ENCODE measurements around the gene GALM.

DNA sequence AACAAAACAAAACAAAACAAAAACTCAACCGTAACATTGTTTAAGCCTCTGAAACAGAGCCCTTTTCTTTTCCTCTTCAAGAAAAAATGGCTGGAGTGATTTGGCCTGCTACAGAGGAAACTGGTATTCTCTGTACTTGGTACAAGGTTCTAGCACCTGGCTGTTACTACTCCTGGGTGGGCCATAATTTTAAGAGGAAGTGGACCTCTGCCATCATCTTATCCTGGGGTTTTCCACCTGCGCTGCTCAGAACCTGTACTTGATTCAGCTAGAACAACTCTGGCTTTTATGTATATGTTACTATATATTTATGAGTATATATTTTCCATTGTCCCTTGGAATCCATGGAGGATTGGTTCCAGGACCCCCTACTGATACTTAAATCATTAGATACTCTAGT is 62.8 kb downstream of the GALM start:
- TF ChIP-seq KDM1A (IDR thresholded peaks at IDR 0.05; ENCODE audit: borderline replicate concordance, low read length), result no peak
- TF ChIP-seq, protein P1, sequence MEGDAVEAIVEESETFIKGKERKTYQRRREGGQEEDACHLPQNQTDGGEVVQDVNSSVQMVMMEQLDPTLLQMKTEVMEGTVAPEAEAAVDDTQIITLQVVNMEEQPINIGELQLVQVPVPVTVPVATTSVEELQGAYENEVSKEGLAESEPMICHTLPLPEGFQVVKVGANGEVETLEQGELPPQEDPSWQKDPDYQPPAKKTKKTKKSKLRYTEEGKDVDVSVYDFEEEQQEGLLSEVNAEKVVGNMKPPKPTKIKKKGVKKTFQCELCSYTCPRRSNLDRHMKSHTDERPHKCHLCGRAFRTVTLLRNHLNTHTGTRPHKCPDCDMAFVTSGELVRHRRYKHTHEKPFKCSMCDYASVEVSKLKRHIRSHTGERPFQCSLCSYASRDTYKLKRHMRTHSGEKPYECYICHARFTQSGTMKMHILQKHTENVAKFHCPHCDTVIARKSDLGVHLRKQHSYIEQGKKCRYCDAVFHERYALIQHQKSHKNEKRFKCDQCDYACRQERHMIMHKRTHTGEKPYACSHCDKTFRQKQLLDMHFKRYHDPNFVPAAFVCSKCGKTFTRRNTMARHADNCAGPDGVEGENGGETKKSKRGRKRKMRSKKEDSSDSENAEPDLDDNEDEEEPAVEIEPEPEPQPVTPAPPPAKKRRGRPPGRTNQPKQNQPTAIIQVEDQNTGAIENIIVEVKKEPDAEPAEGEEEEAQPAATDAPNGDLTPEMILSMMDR (IDR thresholded peaks at IDR 0.05; ENCODE audit: control extremely low read depth in 1 of 3, insufficient read depth in 1 of 3, low read depth in 1 of 3, low read length in 3 of 3), result no peak
- no peak for TF ChIP-seq TAF1 (IDR thresholded peaks at IDR 0.05; ENCODE audit: low read depth, low read length)
- TF ChIP-seq, protein P2, sequence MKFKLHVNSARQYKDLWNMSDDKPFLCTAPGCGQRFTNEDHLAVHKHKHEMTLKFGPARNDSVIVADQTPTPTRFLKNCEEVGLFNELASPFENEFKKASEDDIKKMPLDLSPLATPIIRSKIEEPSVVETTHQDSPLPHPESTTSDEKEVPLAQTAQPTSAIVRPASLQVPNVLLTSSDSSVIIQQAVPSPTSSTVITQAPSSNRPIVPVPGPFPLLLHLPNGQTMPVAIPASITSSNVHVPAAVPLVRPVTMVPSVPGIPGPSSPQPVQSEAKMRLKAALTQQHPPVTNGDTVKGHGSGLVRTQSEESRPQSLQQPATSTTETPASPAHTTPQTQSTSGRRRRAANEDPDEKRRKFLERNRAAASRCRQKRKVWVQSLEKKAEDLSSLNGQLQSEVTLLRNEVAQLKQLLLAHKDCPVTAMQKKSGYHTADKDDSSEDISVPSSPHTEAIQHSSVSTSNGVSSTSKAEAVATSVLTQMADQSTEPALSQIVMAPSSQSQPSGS (IDR thresholded peaks at IDR 0.05; ENCODE audit: low read length), result no peak
- no peak for TF ChIP-seq EZH2 (IDR thresholded peaks at IDR 0.05; ENCODE audit: low read depth, low read length, severe bottlenecking)
- TF ChIP-seq CBX8 (IDR thresholded peaks at IDR 0.05; ENCODE audit: borderline replicate concordance, low read depth, low read length), result no peak
- no peak for TF ChIP-seq RFX5 (IDR thresholded peaks at IDR 0.05; ENCODE audit: borderline replicate concordance, low read depth, low read length)
- no peak for TF ChIP-seq POLR2AphosphoS5 (IDR thresholded peaks at IDR 0.05; ENCODE audit: low read depth, low read length)
- no peak for TF ChIP-seq GABPA (IDR thresholded peaks at IDR 0.05; ENCODE audit: borderline replicate concordance, insufficient read depth, low read length)
- TF ChIP-seq POLR2A (IDR thresholded peaks at IDR 0.05; ENCODE audit: control extremely low read depth in 1 of 2, low read depth in 2 of 2, low read length in 2 of 2), result no peak
